Activated CD4-positive, alpha-beta memory T cell treated with anti-CD3 and anti-CD28 coated beads for 36 hours (primary cell): Measurements from ENCODE around the gene RARG. TPM values are rescaled to one million over a fixed set of nuclear protein-coding genes. Genes with fewer than 3 reads are reported as not detected.
A peak's percentile ranks its signal among the peaks of the same experiment; 100 is the strongest.

ENCODE experiments used
- CTCF ChIA-PET: fragments of 350-600 bp; sonication (Branson Sonifier 250); formaldehyde crosslinking; loops from one replicate; lab custom pipeline; 2021; ENCODE audit warnings: antibody characterized with exemption, inconsistent platforms; lab: Charles Lee
- POLR2A ChIA-PET: fragments of 350-600 bp; sonication (Branson Sonifier 250); formaldehyde crosslinking; loops from one replicate; lab custom pipeline; 2021; ENCODE audit warnings: antibody characterized with exemption; lab: Charles Lee
- DNase-seq: peaks from one replicate; pipeline ENCODE4 v3.0.0-alpha.2; 2020
- H3K27ac Mint-ChIP-seq: one replicate; pipeline ENCODE4 v1.8.0; 2021; ENCODE audit warnings: mixed read lengths
- H3K27me3 Mint-ChIP-seq: one replicate; pipeline ENCODE4 v1.8.0; 2021; ENCODE audit warnings: mixed read lengths
- H3K36me3 Mint-ChIP-seq: one replicate; pipeline ENCODE4 v1.8.0; 2021; ENCODE audit warnings: mixed read lengths
- H3K4me1 Mint-ChIP-seq: one replicate; pipeline ENCODE4 v1.8.0; 2021; ENCODE audit warnings: low read depth, mixed read lengths
- H3K4me3 Mint-ChIP-seq: one replicate; pipeline ENCODE4 v1.8.0; 2021; ENCODE audit warnings: mild to moderate bottlenecking, mixed read lengths
- H3K9me3 Mint-ChIP-seq: one replicate; pipeline ENCODE4 v1.8.0; 2021; ENCODE audit warnings: mixed read lengths
- intact Hi-C: fragments of 100-400 bp; cut with micrococcal nuclease; formaldehyde crosslinking; loops from one replicate; pipeline ENCODE4 v1.15.1; 2023
- total RNA-seq, 2 experiments: library from RNA; stranded (reverse); gene quantifications; one replicate each; pipeline ENCODE4 v1.2.3, GENCODE V29; 2021

The RARG gene
- total RNA-seq, 2 experiments from 2014 or later: 21.8 to 25.2 TPM

GRCh38 chr12:53241623-53242412 lies 9.8 kb upstream of the RARG start:
- Mint-ChIP-seq H3K27ac (no peak overlapping the region), H3K27me3 (no peaks in the 10 kb centered on the region), H3K4me1 (peaks cover 8% of the 10 kb centered on the region), H3K4me3 (no peak overlapping the region), H3K36me3 (no peaks in the 10 kb centered on the region), H3K9me3 (no peaks in the 10 kb centered on the region)
- ChIA-PET POLR2A (interaction anchor here (0.6 to 1.5 kb wide), 2 partner anchors 11 to 197 kb away, joined by 3 read pairs; no protein-coding TSS in a partner anchor), CTCF (interaction anchor here (1.4 to 6.5 kb wide), 3 partner anchors 9 to 103 kb away, joined by 4 to 40 read pairs (median 9); no protein-coding TSS in a partner anchor)
- intact Hi-C loops: no loop called here
- no peak for DNase-seq

GRCh38 chr12:53239643-53240258 lies 7.7 kb upstream of the RARG start:
- no peaks in the 10 kb centered on the region for H3K27me3 Mint-ChIP-seq
- ChIA-PET CTCF (interaction anchor here (0.9 to 6.5 kb wide), 2 partner anchors 11 to 27 kb away, joined by 4 to 40 read pairs; no protein-coding TSS in a partner anchor), POLR2A (interaction anchor here (1.2 kb wide), 1 partner anchor 27 kb away, joined by 3 read pairs; no protein-coding TSS in a partner anchor)

GRCh38 chr12:53236443-53237111 lies 4.6 kb upstream of the RARG start:
- DNase-seq: peak; percentile 75
- ChIA-PET POLR2A (interaction anchor here (0.9 to 2.9 kb wide), 5 partner anchors 13 to 157 kb away, joined by 3 to 18 read pairs (median 4); partner anchors contain the start of gene SPRYD3), CTCF (interaction anchor here (0.6 to 5.0 kb wide), 5 partner anchors 15 to 38 kb away, joined by 3 to 30 read pairs (median 3); partner anchors contain the start of gene ITGB7)
- intact Hi-C loops: loop anchor here (1.0 to 2.0 kb wide), 2 partner anchors 14 to 16 kb away; no protein-coding TSS in a partner anchor
- Mint-ChIP-seq H3K4me1 (peaks cover 48% of the 10 kb centered on the region), H3K27ac (peak overlapping the region; percentile 63), H3K36me3 (no peaks in the 10 kb centered on the region), H3K27me3 (no peaks in the 10 kb centered on the region), H3K4me3 (peak overlapping the region; percentile 23), H3K9me3 (no peaks in the 10 kb centered on the region)

More at GRCh38 chr12:53239643-53240258, 7.7 kb upstream of the RARG start:
- Mint-ChIP-seq H3K27ac (no peak overlapping the region), H3K4me1 (peaks cover 27% of the 10 kb centered on the region), H3K36me3 (no peaks in the 10 kb centered on the region), H3K4me3 (no peak overlapping the region), H3K9me3 (no peaks in the 10 kb centered on the region)
- intact Hi-C loops: no loop called here
- DNase-seq: no peak

- intact Hi-C loops: loop anchor here (1.0 to 2.0 kb wide), 2 partner anchors 15 to 16 kb away; no protein-coding TSS in a partner anchor
- CTCF ChIA-PET: interaction anchor here (1.5 to 5.0 kb wide), 3 partner anchors 16 to 37 kb away, joined by 3 to 30 read pairs (median 24); a partner anchor contains a TSS
- H3K27me3 Mint-ChIP-seq: no peaks in the 10 kb centered on the region
- H3K4me1 Mint-ChIP-seq: peaks cover 53% of the 10 kb centered on the region
- POLR2A ChIA-PET: interaction anchor here (0.9 to 2.9 kb wide), 4 partner anchors 15 to 157 kb away, joined by 3 to 18 read pairs (median 4); partner anchors contain the start of gene SPRYD3
- peak overlapping the region; percentile 23 for H3K4me3 Mint-ChIP-seq
- H3K9me3 Mint-ChIP-seq: no peaks in the 10 kb centered on the region
- peak; percentile 54 for DNase-seq
- H3K36me3 Mint-ChIP-seq: no peaks in the 10 kb centered on the region
- peak overlapping the region; percentile 63 for H3K27ac Mint-ChIP-seq
Measured at GRCh38 chr12:53235742-53236442, 3.9 kb upstream of the RARG start.

GRCh38 chr12:53235164-53235563 lies 3.2 kb upstream of the RARG start:
- Mint-ChIP-seq H3K27me3 (no peaks in the 10 kb centered on the region), H3K9me3 (no peaks in the 10 kb centered on the region), H3K4me1 (peaks cover 57% of the 10 kb centered on the region), H3K4me3 (no peak overlapping the region), H3K27ac (peak overlapping the region; percentile 63), H3K36me3 (no peaks in the 10 kb centered on the region)
- ChIA-PET CTCF (interaction anchor here (3.5 to 5.0 kb wide), 2 partner anchors 17 to 22 kb away, joined by 24 to 30 read pairs; a partner anchor contains a TSS), POLR2A (interaction anchor here (2.1 to 2.9 kb wide), 2 partner anchors 17 to 32 kb away, joined by 6 to 18 read pairs; no protein-coding TSS in a partner anchor)
- no peak for DNase-seq
- intact Hi-C loops: no loop called here

- CTCF ChIA-PET: interaction anchor here (1.9 to 5.0 kb wide), 3 partner anchors 14 to 21 kb away, joined by 6 to 30 read pairs (median 24); a partner anchor contains a TSS
- Mint-ChIP-seq H3K4me1 (peaks cover 64% of the 10 kb centered on the region), H3K4me3 (no peak overlapping the region)
Measured at GRCh38 chr12:53234271-53234914, 2.4 kb upstream of the RARG start.

GRCh38 chr12:53233671-53234121 lies 1.7 kb upstream of the RARG start:
- no peak for DNase-seq
- H3K4me1 Mint-ChIP-seq: peaks cover 68% of the 10 kb centered on the region
- no peak overlapping the region for H3K4me3 Mint-ChIP-seq
- H3K27me3 Mint-ChIP-seq: no peaks in the 10 kb centered on the region
- POLR2A ChIA-PET: interaction anchor here (0.6 to 1.1 kb wide), 3 partner anchors 13 to 510 kb away, joined by 3 to 4 read pairs (median 4); no protein-coding TSS in a partner anchor
- CTCF ChIA-PET: interaction anchor here (0.6 to 5.0 kb wide), 4 partner anchors 13 to 111 kb away, joined by 3 to 30 read pairs (median 4); no protein-coding TSS in a partner anchor
- intact Hi-C loops: no loop called here
- no peaks in the 10 kb centered on the region for H3K9me3 Mint-ChIP-seq
- H3K27ac Mint-ChIP-seq: no peak overlapping the region
- no peaks in the 10 kb centered on the region for H3K36me3 Mint-ChIP-seq

More at GRCh38 chr12:53234271-53234914, 2.4 kb upstream of the RARG start:
- Mint-ChIP-seq H3K27me3 (no peaks in the 10 kb centered on the region), H3K36me3 (no peaks in the 10 kb centered on the region), H3K9me3 (no peaks in the 10 kb centered on the region), H3K27ac (peak overlapping the region; percentile 54)
- POLR2A ChIA-PET: interaction anchor here (0.6 to 1.1 kb wide), 2 partner anchors 14 to 510 kb away, joined by 3 to 4 read pairs; no protein-coding TSS in a partner anchor
- DNase-seq: peak; percentile 28
- intact Hi-C loops: no loop called here

GRCh38 chr12:53232646-53233461 lies 845 bp upstream of the RARG start:
- DNase-seq: peak; percentile 59
- H3K27ac Mint-ChIP-seq: peak overlapping the region; percentile 91
- no peaks in the 10 kb centered on the region for H3K9me3 Mint-ChIP-seq
- intact Hi-C loops: loop anchor here (1.0 kb wide), 1 partner anchor 12 kb away; no protein-coding TSS in a partner anchor
- H3K36me3 Mint-ChIP-seq: no peaks in the 10 kb centered on the region
- H3K27me3 Mint-ChIP-seq: no peaks in the 10 kb centered on the region
- peaks cover 76% of the 10 kb centered on the region for H3K4me1 Mint-ChIP-seq
- POLR2A ChIA-PET: interaction anchor here (1.0 to 1.1 kb wide), 4 partner anchors 10 to 24 kb away, joined by 3 to 4 read pairs (median 4); no protein-coding TSS in a partner anchor
- CTCF ChIA-PET: interaction anchor here (0.6 to 5.0 kb wide), 5 partner anchors 12 to 112 kb away, joined by 3 to 30 read pairs (median 3); no protein-coding TSS in a partner anchor
- H3K4me3 Mint-ChIP-seq: peak overlapping the region; percentile 86

- peaks cover 73% of the 10 kb centered on the region for H3K4me1 Mint-ChIP-seq
- DNase-seq: no peak
- H3K27ac Mint-ChIP-seq: peak overlapping the region; percentile 51
- H3K27me3 Mint-ChIP-seq: no peaks in the 10 kb centered on the region
- no peaks in the 10 kb centered on the region for H3K36me3 Mint-ChIP-seq
- intact Hi-C loops: no loop called here
- peak overlapping the region; percentile 61 for H3K4me3 Mint-ChIP-seq
- ChIA-PET POLR2A (interaction anchor here (0.6 to 1.1 kb wide), 4 partner anchors 11 to 92 kb away, joined by 3 to 5 read pairs (median 3); no protein-coding TSS in a partner anchor), CTCF (interaction anchor here (1.0 to 1.3 kb wide), 3 partner anchors 15 to 36 kb away, joined by 3 to 5 read pairs (median 3); partner anchors contain the start of gene ESPL1)
- no peaks in the 10 kb centered on the region for H3K9me3 Mint-ChIP-seq
Measured at GRCh38 chr12:53231671-53231920, 413 bp downstream of the RARG start.
